ENCODE data around the gene SSX2IP.

The SSX2IP gene

GRCh38 chr1:84617349-84617748 lies 72.9 kb downstream of the SSX2IP start:
- ChIA-PET POLR2A (no interaction called here), CTCF (no interaction called here)
- H3K9me3 ChIP-seq (ENCODE audit: control insufficient read depth, insufficient read depth, low read depth, low read length): no peaks in the 10 kb centered on the region
- H3K36me3 ChIP-seq (ENCODE audit: control insufficient read depth in 2 of 2, insufficient read depth in 1 of 2, low read length in 2 of 2): peaks cover 0 to 15% of the 10 kb centered on the region in 2 experiments; a peak in 1 of 3 replicates
- TF ChIP-seq ZNF350 (tag by site-specific recombination; IDR thresholded peaks at IDR 0.05) (no peak), ZBTB20 (tag by site-specific recombination; IDR thresholded peaks at IDR 0.05) (no peak), ZNF266 (tag by site-specific recombination; IDR thresholded peaks at IDR 0.05; ENCODE audit: low read depth) (no peak), KLF7 (tag by site-specific recombination; IDR thresholded peaks at IDR 0.05; ENCODE audit: borderline replicate concordance) (no peak), ZNF639 (tag by site-specific recombination; IDR thresholded peaks at IDR 0.05) (no peak), ZNF624 (tag by site-specific recombination; IDR thresholded peaks at IDR 0.05) (no peak), KLF9 (tag by site-specific recombination; IDR thresholded peaks at IDR 0.05; ENCODE audit: low read depth) (no peak), ZEB2 (tag by site-specific recombination; IDR thresholded peaks at IDR 0.05) (no peak), ZNF664 (tag by site-specific recombination; IDR thresholded peaks at IDR 0.05) (no peak), ZNF837 (tag by site-specific recombination; IDR thresholded peaks at IDR 0.05) (no peak), ZNF571 (tag by site-specific recombination; IDR thresholded peaks at IDR 0.05) (no peak), SCRT2 (tag by site-specific recombination; IDR thresholded peaks at IDR 0.05) (no peak), ZNF791 (tag by site-specific recombination; IDR thresholded peaks at IDR 0.05) (no peak), ZNF488 (tag by site-specific recombination; IDR thresholded peaks at IDR 0.05) (no peak), ZNF558 (tag by site-specific recombination; IDR thresholded peaks at IDR 0.05) (no peak)
- no peak overlapping the region for H3K27ac ChIP-seq (ENCODE audit: extremely low read depth, low read depth, low read length)
- peaks cover 2% of the 10 kb centered on the region; the same call in 1 of the 2 replicates for H3K4me1 ChIP-seq (ENCODE audit: control insufficient read depth, insufficient read depth, low read length)
- no peak overlapping the region for H3K4me3 ChIP-seq (ENCODE audit: low read depth, low read length)

GRCh38 chr1:84615790-84616189 lies 74.5 kb downstream of the SSX2IP start:
- no peak overlapping the region for H3K27ac ChIP-seq (ENCODE audit: extremely low read depth, low read depth, low read length)
- H3K9me3 ChIP-seq (ENCODE audit: control insufficient read depth, insufficient read depth, low read depth, low read length): no peaks in the 10 kb centered on the region
- no peak overlapping the region for H3K4me3 ChIP-seq (ENCODE audit: low read depth, low read length)
- CTCF ChIA-PET: no interaction called here
- TF ChIP-seq ZFP69B (tag by site-specific recombination; IDR thresholded peaks at IDR 0.05) (no peak), PRDM6 (tag by site-specific recombination; IDR thresholded peaks at IDR 0.05) (no peak), ZNF121 (tag by site-specific recombination; IDR thresholded peaks at IDR 0.05) (no peak), ZNF654 (tag by site-specific recombination; IDR thresholded peaks at IDR 0.05; ENCODE audit: low read depth) (no peak), ZFP37 (tag by site-specific recombination; IDR thresholded peaks at IDR 0.05) (no peak), IKZF3 (tag by site-specific recombination; IDR thresholded peaks at IDR 0.05) (no peak), ZNF16 (tag by site-specific recombination; IDR thresholded peaks at IDR 0.05; ENCODE audit: low read depth) (no peak), ZSCAN16 (tag by site-specific recombination; IDR thresholded peaks at IDR 0.05) (no peak)
- H3K4me1 ChIP-seq (ENCODE audit: control insufficient read depth, insufficient read depth, low read length): peaks cover 2% of the 10 kb centered on the region; the same call in 1 of the 2 replicates
- POLR2A ChIA-PET: no interaction called here
- H3K36me3 ChIP-seq (ENCODE audit: control insufficient read depth in 2 of 2, insufficient read depth in 1 of 2, low read length in 2 of 2): peaks cover 0 to 15% of the 10 kb centered on the region in 2 experiments; a peak in 1 of 3 replicates
